HG03521 (cell line): Measurements from ENCODE around the gene ASIC2.

ENCODE experiments used
- ATAC-seq: cut with Tn5 transposase; IDR thresholded peaks from one replicate; pipeline ENCODE4 v1.9.1; 2021; ENCODE audit warnings: mild to moderate bottlenecking, moderate library complexity; ENCODE audit not compliant: unreplicated experiment

ASIC2 gene

DNA sequence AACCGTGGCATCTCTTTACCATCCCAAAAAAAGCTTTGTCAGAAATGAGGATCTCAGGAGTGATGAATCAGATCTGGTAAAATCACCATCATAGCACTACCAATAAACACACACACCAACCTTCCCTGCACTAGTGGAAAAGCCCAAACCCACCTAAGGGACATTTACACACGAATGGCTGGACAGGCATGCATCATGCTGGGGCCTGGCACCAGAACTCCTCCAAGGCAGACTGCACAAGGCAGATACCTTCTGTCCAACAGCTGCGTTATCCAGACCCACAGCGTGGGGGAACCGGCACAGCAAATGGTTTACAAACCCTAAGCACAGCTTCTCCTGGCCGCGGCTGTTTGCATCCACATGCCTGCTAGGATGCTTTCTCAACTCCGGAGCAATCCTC is 2.8 kb downstream of the ASIC2 start:
- ATAC-seq = no peak

DNA sequence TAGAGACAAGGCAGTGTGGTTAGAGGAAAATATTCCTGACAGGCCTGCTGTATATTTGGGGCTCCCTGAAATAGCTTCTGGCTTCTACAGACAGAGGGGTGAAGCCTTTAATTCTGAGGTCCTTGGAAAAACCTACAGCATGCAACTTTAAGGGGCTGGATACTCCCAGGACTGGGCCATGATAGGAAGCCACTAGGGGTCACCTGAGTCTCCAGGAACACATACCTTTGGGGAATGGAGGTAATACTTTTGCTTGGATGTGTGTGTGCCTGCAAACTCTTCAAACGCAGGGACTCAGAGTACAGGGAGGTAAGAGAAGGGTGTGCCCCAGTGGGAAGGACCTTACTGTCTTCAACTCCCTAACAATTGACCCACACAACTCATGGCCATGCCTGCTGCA is 4.1 kb downstream of the ASIC2 start:
- ATAC-seq = no peak

- no peak for ATAC-seq
Observed at GRCh38 chr17:33287096-33287725, 5.9 kb downstream of the ASIC2 start.

GRCh38 chr17:33285413-33285812 is 7.7 kb downstream of the ASIC2 start:
- no peak for ATAC-seq

GRCh38 chr17:33284022-33284421 is 9.1 kb downstream of the ASIC2 start:
- ATAC-seq = no peak

DNA sequence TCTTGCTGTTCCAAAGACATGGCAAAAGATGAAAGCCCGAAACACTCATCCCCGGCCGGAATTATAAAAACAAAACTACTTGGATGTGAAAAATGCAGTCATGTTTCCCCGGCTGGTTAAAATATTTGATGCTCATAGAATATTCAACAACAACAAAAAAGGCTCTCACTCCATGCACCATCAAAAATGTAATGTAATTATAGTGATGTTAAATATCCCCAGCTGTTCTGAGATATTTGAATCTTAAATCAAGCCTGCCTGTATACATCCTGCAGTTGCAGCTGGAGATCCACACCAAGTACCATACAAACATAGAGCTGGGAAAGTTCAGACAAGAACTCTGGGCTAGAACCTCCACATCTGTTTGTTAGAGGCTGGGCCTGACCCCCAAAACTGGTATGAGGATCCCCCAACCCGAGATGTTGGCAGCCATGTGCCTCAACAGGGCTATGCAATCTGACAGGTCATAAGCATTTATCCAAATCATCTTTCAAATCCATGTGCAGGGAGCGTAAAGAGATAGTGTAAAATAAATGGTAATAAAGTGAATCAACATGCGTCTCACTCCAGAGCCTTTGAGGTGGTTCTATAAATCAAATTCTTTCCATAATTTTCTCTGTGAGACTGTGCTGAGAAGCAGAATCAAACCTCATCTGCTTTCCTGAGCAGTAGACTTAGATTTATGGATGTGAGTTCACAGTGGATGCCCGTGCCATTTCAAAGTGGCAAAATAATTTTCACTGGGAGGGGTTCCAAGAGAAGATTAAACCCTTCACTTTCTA is 12.7 kb downstream of the ASIC2 start:
- ATAC-seq = no peak

DNA sequence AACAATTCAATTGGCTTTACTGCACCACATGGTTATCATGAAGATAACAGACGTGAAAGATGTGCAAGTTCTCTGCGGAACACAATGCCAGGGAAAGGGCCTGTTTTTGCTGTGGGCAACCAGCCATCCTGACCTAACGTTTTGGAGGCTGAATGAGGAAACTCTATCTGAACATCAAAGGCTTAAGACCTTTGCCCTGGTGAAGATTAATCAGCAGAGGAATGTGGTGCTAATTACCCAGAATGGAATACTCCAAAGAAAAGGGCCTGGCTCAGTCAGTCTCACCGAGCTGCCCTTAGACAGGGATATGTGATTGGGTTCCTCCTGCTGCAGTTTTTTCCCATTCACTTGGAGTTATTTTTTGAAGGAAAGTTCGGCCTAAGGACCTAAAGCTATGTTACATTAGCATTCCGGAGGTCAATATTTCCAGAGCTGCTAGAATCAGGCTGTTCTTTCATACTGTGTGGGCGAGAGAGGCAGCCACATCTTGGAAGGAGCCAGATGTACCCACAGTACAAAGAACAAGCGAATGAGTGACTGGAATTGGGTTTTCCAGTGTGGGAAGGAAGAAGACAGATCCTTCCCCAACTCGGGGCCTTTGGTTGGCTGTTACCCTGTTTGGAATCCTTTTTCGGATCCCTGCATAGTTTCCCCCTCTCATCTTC is 15.5 kb downstream of the ASIC2 start:
- ATAC-seq = no peak

- ATAC-seq = no peak
Observed at GRCh38 chr17:33273743-33274410, 19.2 kb downstream of the ASIC2 start.

DNA sequence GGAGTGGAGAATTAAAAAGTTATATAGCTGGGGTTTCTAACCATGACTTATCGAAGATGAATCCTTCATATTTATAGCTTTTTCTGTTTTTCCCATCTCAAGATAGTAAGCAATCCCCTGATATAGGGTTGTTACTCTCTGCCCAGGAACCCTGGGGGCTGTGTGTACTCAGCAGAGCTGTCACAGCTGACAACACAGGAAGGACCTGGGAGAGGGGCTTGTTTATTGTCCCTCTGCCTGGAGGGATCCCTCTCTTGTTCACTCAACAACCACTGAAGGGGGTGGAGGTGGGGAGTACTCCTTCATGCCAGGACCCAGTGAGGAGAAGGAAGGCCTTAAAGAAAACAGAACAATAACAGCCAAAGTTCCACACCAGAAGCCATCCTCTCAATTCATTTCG is 19.8 kb downstream of the ASIC2 start:
- ATAC-seq = no peak

DNA sequence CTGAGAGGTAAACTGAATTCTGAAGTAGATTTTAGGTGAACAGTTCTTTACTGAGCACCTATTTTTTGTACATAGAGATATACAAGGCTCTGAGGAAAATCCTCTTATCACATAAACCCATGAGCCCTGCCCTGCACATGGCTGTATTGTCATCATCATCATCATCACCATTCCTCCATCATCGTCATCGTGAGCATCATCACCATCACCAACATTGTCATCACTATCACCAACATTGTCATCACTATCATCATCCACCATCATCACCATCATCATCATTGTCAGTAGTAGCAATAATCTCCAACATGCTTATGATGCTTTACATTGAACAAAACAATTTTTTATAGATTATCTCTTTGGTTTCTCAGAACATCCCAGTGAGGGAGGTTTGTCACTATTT is 20.7 kb downstream of the ASIC2 start:
- no peak for ATAC-seq

DNA sequence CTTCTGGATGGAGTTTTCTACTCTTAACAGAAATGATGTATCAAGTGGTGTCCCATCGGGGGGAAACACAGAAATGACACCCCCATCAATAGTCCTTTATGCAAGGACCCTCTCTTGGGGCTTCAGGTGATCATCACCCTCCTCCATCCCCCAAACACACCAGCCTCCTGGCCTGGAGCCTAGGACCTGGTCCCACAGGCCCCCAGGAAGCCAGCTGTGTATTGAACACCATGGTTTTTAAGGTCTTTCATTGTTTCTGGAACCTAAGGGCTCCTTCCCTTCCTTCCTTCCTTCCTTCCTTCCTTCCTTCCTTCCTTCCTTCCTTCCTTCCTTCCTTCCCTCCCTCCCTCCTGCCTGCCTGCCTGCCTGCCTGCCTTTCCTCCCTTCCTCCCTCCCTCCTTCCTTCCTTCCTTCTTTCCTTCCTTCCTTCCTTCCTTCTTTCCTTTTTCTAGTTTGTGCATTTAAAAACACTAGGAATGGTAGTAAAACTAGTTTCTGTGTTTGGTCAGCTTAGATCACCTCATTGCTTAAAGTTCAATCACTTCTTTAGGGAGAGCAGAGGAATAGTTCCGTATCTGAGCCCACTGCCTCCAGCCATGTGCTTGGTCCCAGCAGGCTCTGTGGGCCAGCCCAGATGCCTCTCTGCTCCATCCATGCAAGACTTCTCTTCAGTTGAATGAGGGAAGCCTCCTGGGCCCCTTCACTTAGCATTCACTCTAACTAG is 23.6 kb downstream of the ASIC2 start:
- no peak for ATAC-seq

- no peak for ATAC-seq
Observed at GRCh38 chr17:33267851-33268548, 25.1 kb downstream of the ASIC2 start.

- no peak for ATAC-seq
Observed at GRCh38 chr17:33267271-33267790, 25.8 kb downstream of the ASIC2 start.

DNA sequence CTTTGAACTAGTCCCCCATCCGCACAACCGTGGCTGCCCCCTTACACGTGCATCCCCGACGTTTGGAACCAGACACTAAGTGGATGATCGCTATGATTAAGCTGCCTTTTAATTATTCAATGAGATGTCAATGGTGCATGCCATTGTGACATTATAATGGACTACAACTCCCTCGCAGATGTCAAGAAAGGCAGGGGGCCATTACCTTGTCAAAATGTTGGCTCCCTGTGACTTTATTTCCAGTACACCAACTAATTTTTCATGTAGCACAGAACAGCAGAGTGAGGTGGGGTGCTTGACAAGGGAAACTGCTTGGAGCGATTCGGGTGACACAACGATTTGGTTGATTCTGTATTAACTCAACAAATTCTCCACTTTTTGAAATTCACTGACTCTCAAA is 26.5 kb downstream of the ASIC2 start:
- ATAC-seq = no peak

DNA sequence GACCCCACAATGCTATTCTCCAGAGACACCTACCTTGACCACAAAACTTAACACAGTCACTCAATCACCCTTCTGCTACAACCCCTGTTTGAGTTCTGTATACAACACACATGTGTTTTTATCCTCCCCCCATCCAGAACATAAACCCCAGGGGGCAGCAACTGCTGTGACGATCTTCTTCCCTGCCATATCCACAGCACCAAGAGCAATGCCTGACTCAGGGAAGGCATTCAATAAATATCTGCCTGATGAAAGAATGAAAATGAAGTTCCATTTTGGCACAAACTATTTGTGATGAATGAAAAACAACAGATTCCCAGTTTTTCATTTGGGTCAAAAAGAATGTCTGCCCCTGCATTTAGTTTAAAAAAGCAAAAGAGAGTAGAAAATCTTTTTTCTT is 27.0 kb downstream of the ASIC2 start:
- ATAC-seq = no peak

DNA sequence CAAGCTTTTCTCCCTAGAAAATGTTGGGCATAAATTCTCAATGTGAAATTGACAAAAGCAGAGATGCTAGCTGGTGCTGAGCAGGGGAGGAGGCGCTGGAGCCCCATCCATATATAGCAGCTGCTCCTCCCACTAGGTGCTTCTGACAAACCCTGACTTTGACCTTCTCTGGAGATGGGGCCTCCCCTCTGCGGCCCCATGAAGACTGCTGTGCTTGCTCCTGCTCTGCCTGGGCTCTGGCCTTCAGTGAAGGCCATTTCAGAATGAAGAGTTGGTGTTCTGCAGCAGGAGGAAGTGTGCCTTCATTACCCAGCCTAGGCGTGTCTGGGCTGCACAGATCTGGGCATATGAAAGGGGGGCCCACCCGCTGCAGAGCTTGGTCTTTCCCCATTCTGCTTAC is 29.7 kb downstream of the ASIC2 start:
- no peak for ATAC-seq

DNA sequence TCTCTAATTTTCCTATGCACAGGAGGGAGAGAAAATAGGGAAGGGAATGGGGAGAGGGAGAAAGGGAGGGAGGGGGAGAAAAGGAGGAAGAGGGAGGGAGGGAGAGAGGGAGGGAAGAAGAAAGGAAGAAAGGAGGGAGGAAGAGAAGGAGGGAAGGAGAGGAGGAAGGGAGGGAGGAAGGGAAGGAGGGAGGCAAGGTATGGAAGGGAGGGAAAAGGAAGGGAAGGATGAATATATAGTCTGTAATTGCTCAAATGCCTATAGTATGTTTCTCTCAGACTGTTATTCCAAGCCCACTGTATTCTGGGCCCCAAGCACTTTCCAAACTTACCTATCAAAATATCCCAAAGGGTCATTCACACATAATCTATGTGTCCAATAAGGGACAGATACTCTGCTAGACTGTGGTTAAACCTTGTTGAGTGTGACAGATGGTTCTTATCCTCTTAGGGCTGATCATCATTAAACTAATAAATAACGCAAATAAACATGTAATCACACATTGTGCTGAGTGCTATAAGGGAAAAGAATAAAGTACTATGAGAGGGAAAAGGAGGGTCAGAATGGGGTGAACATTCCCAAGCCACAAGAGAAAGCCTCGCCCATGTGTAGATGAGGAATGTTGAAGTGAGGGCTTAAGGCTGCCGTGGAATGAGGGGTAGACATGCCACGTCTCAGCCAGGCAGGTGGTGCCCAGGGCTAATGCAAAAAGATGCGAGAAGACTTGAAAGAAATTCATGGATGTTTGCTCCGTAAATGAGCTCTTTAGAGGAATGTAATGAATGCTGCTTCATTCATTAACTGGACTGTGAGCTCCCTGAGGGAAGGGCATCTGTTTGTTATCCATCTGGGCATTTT is 30.6 kb downstream of the ASIC2 start:
- ATAC-seq = no peak

DNA sequence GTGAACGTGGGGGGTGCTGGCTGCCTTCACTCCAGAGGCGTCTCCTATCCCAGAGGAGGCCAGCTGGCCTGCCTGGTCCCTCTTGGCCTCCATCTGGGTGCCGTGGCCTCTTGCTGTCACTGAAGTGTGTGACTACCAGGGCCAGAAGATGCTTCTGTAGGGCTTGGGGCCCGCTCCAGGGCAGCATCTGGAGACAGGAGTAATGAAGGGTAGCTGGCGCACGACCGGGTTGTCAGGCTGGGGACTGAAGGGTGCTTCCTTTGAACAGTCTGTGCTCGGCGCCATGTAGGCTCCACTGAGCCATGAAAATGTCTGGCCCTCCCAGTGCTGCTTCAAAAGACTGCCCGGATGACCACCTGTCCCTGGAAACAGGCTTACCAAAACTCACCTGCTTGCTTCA is 31.3 kb downstream of the ASIC2 start:
- no peak for ATAC-seq

DNA sequence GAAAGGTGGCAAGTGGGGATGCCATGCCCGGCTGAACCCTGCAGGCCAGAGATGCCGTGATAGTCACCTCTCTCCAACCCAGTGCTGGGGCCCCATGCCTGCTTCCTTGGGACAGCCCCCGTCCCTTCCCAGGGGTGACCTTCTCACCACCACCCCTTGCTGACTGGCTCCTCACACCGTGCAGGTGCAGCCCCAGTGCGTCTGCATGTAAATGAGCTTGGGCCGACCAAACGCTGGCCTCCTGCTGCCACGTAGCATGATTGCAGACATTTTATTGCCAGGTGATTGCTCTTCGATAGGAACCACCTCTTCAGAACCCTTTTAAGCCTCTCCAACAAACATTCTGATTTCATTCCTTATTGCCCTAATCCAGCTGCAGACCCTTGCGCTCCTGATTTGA is 32.5 kb downstream of the ASIC2 start:
- no peak for ATAC-seq
